Activated CD4-positive, alpha-beta T cell treated with anti-CD3 and anti-CD28 coated beads for 1 hour (primary cell): ENCODE results near the gene ZGRF1.
"Not testable (repeated sequence)": the region's sequence is repeated elsewhere in the genome, so short reads cannot be mapped to it uniquely, and the experiment has no call there.

Experiments used
- DNase-seq: peaks from one replicate; pipeline ENCODE4 v3.0.0-alpha.2; 2020

ZGRF1 gene

DNA sequence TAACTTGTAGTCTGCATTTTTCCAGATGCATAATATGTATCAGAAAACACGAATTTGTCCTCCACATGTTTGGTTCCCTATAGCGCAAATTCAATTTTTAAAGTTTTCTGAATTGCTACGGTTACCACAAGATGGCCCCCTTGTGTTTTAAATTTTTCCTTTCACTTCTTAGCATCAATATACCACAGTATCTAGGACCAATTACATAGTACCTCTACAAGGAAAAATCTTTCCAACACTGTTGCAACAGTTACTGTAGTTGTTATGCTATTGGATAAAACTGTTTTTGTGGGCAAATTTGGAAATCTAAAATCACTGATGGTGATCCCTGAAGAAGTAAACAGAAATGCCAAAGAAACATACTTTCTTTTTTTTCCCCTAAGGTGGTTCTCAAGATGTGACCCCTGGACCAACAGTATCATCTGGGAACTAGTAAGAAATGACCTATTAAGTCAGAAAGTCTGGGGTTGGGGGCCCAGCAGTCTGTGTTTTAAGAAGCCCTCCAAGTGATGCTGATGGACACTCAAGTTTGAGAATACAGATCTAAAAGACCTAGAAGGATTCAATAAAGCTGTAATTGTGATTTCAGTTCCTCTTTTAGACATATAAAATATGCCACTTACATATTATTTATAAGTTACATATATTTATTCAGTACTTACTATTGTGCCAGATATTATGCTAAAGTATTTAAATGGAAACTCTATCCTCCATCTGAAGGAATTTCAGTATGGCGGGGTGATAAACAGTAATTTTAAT, 3.1 kb downstream of the ZGRF1 start:
- DNase-seq, result no peak

DNA sequence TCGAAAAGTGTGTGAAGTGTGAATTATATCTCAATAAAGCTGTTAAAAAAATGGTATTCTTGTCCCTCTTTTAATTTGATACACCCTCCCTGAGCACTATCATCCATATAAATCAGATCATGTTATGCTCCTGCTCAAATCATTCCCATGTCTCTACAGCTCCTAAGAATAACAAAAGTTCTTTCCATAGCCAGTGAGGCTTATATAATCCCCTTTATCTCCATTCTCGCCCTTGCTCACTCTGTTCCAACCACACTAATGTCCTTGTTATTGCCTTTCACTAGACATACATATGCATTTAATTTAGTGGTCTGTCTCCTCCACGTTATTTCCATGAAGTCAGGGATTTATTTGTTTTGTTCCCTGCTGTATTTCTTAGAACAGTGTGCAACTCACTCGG, 10.5 kb downstream of the ZGRF1 start:
- DNase-seq, result no peak

DNA sequence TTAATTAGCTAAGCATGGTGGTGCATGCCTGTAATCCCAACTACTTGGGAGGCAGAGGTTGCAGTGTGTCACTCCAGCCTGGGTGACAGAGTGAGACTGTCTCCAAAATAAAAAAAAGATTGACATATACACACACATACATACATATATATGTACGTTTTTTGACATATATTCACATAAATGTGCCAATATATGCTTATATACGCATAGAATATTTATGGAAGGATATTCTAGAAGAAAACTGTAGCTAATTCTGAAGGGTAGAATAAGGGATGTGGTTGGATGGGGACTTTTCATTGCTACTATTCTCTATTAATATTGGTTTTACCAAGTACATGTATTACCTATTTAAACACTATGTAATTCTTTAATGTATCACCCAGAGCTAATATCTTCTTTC, 19.7 kb downstream of the ZGRF1 start:
- no peak for DNase-seq

DNA sequence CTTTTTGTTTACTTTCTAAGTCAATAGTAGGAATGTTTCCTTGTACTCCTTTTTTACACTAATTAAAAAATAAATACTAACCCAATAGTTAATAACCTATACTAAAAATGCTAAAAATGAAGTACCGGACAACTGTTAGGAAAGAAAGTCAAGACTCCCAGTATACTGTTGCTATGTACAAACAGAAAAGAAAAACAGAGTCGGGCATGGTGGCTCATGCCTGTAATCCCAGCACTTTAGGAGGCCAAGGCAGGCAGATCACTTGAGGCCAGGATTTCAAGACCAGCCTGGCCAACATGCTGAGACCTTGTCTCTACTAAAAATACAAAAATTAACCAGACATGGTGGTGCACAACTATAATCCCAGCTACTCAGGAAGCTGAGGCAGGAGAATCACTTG, 23.9 kb downstream of the ZGRF1 start:
- DNase-seq, result not testable (repeated sequence)

DNA sequence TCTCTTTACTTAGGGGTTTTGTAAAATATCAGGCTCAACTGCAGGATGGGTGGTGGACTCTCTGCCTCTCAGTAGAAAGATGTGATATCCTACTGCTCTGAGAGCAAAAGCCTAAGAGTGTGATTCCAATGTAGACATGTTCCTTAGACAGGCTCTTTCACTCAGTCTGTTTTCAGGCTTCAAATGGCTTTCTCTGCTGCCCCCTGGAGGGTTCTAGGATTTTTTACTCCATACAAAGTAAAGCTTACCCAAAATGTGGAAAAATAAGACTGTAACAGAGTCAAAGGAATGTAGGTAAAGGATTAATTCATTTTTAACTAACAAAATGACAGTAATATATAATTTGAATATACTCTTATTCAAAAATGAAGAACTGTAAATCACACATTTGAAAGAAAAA, 32.1 kb downstream of the ZGRF1 start:
- no peak for DNase-seq

DNA sequence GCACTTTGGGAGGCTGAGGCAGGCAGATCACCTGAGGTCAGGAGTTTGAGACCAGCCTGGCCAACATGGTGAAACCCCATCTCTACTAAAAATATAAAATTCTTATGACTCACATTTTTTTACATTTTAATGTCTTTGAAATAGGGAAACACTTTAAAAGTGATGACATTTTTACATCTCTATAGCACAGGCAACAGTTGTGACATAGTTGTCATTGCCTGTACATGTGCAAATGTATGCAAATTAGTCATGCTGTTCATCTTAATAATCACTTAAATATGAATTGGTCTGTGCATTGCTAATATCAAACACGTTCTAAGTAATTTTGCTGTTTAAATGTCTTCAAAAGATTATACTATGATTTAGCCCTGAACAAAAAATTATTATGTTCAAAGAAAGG, 41.7 kb downstream of the ZGRF1 start:
- no peak for DNase-seq

DNA sequence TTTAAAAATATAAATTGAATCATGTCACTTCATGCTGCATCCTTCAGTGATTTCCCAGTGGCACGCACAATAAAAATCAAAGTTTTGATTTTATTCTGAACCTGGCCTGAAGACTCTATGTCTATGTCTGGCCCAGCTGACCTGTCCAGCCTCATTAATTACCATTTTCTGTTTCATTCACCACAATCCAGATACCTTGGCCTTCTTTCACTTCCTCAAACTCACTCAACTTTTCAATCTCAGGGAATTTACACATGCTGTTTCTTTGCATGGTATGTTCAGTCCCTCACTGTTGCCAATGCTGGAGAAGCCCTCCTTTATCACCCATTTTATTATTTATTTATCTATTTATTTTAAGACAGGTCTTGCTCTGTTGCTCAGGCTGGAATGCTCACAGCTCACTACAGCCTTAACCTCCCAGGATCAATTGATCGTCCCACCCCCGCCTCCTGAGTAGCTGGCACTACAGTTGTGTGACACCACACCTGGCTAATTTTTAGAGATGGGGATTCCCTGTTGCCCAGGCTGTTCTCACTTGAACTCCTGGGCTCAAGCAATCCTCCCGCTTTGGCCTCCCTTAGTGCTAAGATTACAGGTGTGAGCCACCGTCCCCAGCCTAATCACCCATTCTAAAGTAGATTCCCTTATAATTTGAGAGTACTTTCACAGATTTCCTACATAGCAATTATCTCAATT, 43.1 kb downstream of the ZGRF1 start:
- no peak for DNase-seq

DNA sequence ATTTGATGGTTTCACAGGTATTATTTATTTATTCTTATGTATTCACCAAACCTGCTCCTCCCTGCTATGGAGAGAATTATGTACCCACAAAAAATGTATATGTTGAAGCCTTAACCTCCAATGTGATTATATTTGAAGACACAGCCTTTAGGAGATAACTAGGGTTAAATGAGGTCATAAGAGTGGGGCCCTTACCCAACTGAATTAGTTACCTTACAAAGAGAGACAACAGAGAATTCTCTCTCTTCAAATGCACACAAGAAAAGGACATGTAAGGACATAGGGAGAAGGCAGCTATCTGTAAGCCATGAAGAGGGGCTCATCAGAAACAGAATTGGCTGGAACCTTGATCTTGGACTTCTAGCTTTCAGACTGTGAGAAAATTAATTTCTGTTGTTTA, 44.0 kb downstream of the ZGRF1 start:
- no peak for DNase-seq

DNA sequence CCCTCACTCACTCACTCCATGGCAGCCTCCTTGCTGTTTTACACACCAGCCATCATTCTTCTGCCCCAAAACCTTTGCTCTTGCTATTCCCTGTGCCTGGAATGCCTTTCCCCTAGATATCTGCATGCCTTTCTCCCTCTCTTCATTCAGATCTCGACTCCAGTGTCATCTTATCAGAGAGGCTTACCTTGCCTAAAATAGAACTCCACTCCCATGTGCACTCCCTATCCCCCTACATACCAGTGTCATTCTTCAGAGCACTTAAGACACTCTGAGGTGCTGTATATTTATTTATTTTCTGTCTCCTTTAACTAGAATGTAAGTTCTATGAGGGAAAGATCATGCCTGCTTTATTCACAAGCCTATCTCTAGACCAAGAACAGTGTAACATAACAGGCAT, 45.1 kb downstream of the ZGRF1 start:
- DNase-seq, result no peak

DNA sequence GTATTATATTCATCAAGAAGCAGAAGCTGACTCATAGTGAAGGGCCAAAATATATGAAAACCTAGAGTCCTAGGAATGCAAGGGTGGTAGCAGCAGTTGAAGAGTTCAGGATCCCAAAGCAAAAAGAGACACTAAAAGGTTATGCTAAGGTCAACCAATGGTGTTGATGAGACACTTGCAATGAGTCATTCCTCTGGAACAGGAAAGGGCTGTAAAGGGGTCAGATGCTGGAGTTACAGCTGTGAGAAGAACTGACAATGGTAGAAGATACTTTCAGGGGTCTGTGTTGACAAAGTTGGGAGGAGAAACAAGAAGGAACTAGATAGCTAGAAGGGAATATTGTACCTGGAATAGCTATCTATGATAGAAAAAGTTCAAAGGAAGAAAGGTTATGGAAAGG, 47.5 kb downstream of the ZGRF1 start:
- no peak for DNase-seq

DNA sequence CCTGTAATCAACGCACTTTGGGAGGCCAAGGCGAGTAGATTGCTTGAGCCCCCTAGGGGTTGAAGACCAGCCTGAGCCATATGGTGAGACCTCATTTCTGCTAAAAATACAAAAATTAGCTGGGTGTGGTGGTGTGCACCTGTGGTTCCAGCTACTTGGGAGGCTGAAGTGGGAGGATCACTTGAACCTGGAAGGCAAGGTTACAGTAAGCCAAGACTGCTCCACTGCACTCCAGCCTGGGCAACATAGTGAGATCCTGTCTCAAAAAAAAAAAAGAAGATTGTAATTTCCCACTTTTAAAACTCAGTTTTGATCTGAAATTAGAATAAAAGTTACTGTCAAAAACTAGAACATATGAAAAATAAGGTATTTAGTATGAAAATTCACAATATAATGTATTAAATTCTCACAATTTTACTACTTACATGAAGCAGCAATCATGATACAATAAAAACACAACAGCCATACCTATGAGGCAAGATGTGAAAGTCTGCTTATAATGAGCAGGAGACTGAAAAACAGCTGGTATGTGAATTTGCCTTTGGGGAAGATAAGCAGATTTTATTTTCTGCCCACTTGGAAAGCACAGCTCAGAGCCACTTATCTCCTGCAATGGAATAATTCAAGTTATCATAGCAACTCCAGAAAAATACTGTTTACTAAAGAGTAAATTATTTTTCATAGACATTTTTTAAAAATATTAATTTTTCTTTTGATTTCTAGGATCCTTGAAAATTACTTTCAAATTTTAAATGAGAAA, 50.6 kb downstream of the ZGRF1 start:
- DNase-seq, result no peak

DNA sequence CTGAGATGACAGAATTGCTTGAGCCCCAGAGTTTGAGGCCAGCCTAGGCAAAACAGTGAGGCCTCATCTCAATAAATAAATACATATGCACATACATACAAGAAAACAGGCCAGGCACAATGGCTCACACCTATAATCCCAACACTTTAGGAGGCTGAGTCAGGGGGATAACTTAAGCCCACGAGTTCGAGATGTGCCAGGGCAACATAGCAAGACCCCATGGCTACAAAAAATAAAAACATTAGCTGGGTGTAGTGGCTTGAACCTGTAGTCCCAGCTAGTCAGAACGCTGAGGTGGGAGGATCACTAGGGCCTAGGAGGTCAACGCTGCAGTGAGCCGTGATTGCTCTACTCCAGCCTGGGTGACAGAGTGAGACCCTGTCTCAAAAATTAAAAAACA, 69.2 kb downstream of the ZGRF1 start:
- no peak for DNase-seq

DNA sequence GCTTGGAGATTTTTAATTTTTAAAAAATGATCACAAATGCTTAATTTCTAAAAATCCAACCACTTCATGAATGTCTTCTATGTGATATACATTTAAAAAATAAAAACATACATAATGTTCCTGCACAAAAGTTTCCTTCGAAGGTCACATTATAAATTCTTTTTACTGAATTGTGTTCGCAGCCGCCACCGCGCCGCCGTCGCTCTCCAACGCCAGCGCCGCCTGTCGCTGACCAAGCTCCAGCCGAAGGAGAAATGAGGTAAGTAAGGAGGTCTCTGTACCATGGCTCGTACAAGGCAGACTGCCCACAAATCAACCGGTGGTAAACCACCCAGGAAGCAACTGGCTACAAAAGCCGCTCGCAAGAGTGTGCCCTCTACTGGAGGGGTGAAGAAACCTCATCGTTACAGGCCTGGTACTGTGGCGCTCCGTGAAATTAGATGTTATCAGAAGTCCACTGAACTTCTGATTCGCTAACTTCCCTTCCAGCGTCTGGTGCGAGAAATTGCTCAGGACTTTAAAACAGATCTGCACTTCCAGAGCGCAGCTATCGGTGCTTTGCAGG, 71.9 kb downstream of the ZGRF1 start:
- no peak for DNase-seq

DNA sequence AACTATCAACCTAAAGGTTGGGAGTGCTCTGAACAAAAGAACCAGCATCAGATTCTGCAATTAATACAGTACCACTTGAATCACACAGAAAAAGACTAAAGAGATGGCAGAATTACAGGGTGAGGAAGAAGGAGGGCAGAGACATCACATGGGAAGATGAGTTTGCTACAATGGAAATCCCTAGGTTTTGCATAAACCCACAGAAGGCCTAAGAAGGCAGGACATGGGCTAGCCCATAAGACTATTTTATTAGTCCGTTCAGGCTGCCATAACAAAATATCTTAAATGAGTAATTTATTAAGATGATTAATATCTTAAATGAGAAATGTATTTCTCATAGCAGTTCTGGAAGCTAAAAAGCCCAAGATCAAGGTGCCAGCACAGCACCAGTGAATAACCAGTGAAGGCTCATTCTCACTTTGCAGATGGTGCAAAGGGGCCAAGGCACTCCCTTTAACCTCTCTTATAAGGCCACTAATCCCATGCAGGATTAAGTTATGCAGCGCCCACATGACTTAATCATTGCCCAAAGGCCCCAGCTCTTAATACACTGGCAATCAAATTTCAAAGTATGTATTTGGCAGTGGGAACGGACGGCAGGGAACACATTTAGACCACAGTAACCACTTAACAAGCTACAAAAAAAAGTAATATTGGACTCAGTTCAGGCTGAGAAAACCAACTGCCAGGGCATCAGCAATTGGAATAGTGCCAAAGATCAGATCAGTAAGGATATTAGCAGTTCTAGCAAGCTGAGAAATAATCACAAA, 73.1 kb downstream of the ZGRF1 start:
- no peak for DNase-seq

DNA sequence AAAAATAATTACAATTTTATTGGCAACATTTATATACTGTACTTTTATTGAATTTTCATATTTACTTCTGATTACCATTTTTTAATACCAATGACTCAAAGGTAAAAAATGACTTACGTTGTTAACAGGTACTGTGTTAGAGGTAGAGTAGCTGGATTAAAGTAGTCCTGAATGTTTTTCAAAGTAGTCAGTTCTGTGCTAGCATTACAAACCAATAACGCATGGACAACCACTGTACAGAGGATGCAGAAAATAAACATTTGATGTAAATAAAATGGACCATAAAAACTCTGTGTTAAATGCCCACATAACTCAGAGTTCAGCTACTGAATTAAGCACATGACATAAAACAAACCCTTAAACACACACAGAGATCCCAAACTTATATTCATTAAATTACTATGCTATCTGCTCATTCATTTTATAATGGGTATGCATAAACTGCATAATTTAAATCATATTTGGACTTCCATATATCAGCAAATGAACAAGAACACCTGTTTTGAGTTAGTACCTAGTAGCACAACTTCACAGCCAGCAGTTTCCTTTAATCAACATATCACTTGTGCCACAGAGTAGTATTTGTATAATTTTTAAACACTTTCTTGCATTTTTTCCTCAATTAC, 74.3 kb downstream of the ZGRF1 start:
- no peak for DNase-seq

DNA sequence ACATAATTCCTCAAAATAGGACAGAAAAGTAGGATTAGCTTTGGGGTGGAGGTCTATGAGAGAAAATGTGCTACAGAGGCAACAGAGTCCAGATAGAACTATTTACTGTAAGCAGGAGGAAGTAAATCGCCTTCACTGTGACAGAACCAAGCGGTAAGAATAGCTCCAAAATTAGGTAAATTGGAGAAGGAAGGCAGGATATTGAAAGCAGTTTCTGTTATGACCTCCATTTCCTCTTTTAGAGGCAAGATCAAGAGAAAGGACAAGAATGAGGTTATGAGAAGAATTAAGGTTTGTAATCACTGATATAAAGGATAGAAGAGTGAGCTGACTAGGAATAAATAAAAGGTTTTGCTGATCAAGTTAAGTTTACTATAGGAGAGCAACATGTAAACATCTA, 76.6 kb downstream of the ZGRF1 start:
- DNase-seq, result no peak

DNA sequence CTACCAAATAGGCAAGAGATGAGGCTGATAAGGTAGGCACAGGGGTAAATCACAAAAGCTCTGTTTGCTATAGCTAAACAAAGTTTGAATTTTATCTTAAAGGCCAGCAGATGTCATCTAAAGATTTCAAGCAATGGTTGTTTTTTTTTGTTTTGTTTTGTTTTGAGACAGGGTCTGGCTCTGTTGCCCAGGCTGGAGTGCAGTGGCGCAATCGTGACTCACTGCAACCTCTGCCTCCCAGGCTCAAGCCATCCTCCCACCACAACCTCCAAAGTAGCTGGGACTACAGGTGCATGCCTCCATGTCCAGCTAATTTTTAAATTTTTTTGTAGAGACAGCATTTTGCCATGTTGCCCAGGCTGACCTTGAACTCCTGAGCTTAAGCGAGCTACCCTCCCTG, 77.7 kb downstream of the ZGRF1 start:
- DNase-seq, result no peak

DNA sequence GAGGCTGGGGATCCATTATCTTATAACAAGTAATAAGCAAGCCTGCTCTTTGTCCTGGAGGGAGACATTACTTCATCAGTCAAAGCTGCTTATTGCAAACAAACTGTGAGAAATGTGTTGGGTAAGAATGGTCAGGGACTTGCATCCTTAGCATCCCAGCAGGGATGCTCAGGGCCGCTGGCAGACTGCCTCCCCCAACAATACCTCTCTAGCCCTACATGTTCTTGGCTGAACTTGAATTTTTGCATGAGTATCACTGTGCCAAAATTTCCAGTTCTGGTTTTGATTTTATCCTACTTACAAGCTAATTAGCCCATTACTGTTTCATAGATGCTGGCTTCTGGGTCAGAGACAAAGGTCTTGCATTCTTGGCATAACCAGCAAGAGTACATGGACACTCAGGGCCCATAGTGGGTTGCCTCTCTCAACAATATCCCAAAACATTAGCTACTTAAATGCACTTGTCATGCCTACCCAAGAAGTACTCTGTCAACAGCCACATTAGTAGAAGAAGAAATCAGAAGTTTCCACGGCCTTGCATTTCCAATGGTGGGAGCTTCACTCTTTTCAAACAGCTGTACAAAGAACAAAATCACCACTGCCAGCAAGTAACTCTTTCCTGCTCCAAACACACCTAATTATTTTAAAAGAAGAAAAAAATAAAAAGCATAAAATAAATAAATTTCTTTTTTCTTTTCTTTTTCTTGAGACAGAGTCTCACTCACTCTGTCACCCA, 78.9 kb downstream of the ZGRF1 start:
- no peak for DNase-seq

DNA sequence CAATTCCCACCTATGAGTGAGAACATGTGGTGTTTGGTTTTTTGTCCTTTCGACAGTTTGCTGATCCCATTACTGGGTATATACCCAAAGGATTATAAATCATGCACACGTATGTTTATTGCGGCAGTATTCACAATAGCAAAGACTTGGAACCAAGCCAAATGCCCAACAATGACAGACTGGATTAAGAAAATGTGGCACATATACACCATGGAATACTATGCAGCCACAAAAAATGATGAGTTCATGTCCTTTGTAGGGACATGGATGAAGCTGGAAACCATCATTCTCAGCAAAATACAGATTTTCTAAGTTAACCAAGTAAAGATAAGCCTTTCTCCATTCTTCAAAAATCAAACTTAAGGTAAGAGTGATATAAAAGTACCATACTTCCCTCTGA, 82.4 kb downstream of the ZGRF1 start:
- not testable (repeated sequence) for DNase-seq

DNA sequence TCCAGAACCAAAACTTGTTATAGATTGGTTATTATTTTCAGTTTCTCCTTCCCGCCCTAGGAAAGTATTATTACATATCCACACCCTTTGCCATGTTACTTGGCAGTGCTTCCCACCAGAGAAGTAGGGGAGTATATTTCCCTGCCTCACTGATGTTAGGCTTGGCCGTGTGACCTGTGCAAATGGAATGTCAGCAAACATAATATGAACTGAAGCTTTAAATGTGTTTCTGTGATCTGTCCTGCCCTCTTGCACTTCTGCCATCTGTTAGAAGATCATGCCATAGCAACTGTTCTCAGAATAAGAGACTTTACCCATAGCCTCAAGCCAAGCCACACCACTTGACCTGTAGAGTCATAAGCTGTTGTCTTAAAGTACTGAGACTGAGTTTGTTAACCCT, 84.0 kb downstream of the ZGRF1 start:
- no peak for DNase-seq

DNA sequence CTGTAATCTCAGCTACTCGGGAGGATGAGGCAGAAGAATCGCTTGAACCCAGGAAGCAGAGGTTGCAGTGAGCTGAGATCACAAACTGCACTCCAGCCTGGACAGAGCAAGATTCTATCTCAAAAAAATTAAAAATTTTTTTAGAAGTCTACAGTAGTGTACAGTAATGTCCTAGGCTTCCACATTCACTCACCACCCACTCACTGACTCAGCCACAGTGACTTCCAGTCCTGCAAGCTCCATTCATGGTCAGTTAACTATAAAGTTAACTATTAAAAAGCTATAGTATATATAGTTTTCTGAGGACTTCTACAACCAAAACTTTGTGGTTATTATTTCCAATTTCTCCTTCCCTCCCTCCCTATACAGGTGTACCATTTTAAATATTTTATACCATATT, 86.0 kb downstream of the ZGRF1 start:
- no peak for DNase-seq

DNA sequence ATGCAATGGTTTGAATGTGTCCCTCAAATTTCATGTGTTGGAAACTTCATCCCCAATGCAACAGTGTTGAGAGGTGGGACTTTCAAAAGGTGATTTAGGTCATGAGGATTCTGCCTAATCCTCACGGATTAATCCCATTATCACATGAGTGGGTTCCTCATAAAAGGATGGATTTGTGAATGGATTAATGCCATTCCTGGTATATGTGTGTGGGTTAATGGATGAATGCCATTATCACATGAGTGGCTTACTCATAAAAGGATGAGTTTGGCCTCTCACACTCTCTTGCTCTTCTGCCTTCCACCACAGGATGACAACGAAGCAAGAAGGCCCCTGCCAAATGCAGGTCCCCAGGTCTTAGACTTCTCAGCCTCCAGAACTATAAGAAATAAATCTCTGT, 90.2 kb downstream of the ZGRF1 start:
- DNase-seq, result no peak
